Measurements from ENCODE around the gene LRP3.

LRP3 gene

DNA sequence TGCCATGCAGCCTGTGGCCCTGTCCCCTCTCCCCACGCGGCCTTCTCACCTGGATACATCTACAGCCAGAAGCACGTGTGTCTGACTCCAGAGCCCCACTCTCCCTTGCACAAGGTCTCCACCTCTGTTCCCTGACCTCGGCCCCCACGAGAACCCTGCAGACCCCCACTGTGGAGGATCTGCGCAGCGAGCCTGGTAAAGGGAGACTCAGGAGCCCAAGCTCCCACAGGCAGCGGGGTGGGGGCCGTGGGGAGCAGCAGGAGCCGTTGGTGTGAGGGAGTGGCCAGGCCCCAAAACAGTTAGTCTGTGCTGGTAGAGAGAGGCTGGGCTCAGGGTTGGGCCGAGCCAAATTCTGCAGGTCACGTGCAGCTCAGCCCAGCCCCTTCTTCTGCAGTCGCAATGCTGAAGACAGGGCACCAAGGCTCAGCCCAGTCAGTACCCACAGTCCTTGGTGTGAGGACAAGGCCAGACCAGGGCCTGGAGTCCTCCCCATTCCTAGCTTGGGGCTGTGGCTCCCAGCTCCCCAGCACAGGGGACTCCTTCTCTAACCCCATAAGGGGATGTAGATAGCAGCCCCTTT is 60.2 kb downstream of the LRP3 start:
- H3K4me3 ChIP-seq (ENCODE audit: low read depth, low read length), result no peak overlapping the region
- TF ChIP-seq, protein P1, sequence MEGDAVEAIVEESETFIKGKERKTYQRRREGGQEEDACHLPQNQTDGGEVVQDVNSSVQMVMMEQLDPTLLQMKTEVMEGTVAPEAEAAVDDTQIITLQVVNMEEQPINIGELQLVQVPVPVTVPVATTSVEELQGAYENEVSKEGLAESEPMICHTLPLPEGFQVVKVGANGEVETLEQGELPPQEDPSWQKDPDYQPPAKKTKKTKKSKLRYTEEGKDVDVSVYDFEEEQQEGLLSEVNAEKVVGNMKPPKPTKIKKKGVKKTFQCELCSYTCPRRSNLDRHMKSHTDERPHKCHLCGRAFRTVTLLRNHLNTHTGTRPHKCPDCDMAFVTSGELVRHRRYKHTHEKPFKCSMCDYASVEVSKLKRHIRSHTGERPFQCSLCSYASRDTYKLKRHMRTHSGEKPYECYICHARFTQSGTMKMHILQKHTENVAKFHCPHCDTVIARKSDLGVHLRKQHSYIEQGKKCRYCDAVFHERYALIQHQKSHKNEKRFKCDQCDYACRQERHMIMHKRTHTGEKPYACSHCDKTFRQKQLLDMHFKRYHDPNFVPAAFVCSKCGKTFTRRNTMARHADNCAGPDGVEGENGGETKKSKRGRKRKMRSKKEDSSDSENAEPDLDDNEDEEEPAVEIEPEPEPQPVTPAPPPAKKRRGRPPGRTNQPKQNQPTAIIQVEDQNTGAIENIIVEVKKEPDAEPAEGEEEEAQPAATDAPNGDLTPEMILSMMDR (conservative IDR thresholded peaks at IDR 0.05; ENCODE audit: low read depth, low read length), result no peak
- DNase-seq (ENCODE audit: low read depth), result no peak

DNA sequence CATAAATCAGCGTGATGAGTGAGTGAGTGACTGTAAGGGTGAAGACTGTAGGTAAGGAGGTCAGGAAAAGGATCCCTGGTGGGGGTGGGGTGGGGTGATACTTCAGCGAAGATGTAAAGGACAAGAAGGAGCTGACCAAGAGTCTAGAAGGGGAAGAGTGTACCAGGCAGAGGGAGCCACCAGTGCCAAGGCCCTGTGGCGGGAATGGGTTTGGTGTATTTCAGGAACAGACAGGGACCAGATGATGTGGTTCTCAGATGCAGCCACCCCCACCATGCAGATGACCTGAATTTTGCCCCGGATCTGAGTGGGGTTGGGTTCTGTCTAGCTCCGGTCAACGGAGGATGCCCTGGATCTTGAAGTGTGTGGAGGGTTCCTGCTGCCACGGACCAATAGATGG is 61.7 kb downstream of the LRP3 start:
- TF ChIP-seq, protein P1 (conservative IDR thresholded peaks at IDR 0.05; ENCODE audit: low read depth, low read length), result no peak
- no peak for DNase-seq (ENCODE audit: low read depth)
- no peak overlapping the region for H3K4me3 ChIP-seq (ENCODE audit: low read depth, low read length)

DNA sequence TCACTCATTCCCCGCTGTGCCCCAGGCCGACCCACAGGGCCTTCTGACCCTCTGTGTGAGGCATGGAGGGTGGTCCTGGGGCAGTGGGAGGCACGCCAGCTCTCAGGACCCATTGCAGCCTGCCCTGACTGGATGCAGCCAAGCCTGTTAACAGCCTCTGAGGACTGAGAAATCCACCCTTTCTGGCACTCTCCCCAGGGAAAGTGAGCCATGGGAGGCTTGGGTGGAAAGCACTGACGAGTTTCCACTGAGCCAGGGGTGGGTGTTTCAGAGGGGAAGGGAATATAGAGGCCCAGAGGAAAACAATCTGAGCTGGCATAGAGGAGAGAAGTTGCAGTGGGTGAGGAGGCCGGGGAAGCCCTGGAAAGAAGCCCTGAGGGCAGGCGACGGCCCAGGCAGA is 62.1 kb downstream of the LRP3 start:
- DNase-seq (ENCODE audit: low read depth), result no peak
- no peak overlapping the region for H3K4me3 ChIP-seq (ENCODE audit: low read depth, low read length)
- TF ChIP-seq, protein P1 (conservative IDR thresholded peaks at IDR 0.05; ENCODE audit: low read depth, low read length), result no peak

- no peak overlapping the region for H3K4me3 ChIP-seq (ENCODE audit: low read depth, low read length)
- TF ChIP-seq, protein P1 (conservative IDR thresholded peaks at IDR 0.05; ENCODE audit: low read depth, low read length), result no peak
- no peak for DNase-seq (ENCODE audit: low read depth)
Observed at GRCh38 chr19:33257828-33258227, 63.7 kb downstream of the LRP3 start.

All from choroid plexus epithelial cell (primary cell).